Astrocyte (in vitro differentiated cells and primary cell): Measurements from ENCODE around the gene TP53RK. TPM values are rescaled to one million over a fixed set of nuclear protein-coding genes. Genes with fewer than 3 reads are reported as not detected.

Experiments used
- DNase-seq: peaks from one replicate; pipeline ENCODE4 v3.0.0-alpha.2; 2010; ENCODE audit warnings: low read depth
- FAIRE-seq: peaks from 2 replicates; lab custom pipeline; 2011; peaks lifted over from hg19 to GRCh38; lab: Jason Lieb, UNC
- H2AFZ ChIP-seq: 2 replicates; pipeline ENCODE4 v1.6.0; 2012; ENCODE audit warnings: low read depth, low read length, inconsistent platforms
- H3K27ac ChIP-seq: 2 replicates; pipeline ENCODE4 v1.5.1; 2011; ENCODE audit warnings: low read depth, low read length, inconsistent platforms
- H3K27me3 ChIP-seq: 2 replicates; pipeline ENCODE4 v1.6.0; 2011; ENCODE audit warnings: low read length, inconsistent platforms; ENCODE audit not compliant: insufficient read depth
- H3K36me3 ChIP-seq: 2 replicates; pipeline ENCODE4 v1.5.1; 2011; ENCODE audit warnings: low read length, inconsistent platforms; ENCODE audit not compliant: insufficient read depth
- H3K4me1 ChIP-seq: 2 replicates; pipeline ENCODE4 v1.5.1; 2011; ENCODE audit warnings: low read length, inconsistent platforms; ENCODE audit not compliant: insufficient read depth
- H3K4me2 ChIP-seq: 2 replicates; pipeline ENCODE4 v1.6.0; 2012; ENCODE audit warnings: low read length, inconsistent platforms
- H3K4me3 ChIP-seq: 2 replicates; pipeline ENCODE4 v1.5.1; 2011; ENCODE audit warnings: low read depth, mild to moderate bottlenecking, low read length, inconsistent platforms; ENCODE audit not compliant: insufficient read depth
- H3K79me2 ChIP-seq: 2 replicates; pipeline ENCODE4 v1.6.0; 2012; ENCODE audit warnings: mild to moderate bottlenecking, low read length, inconsistent platforms; ENCODE audit not compliant: insufficient read depth
- H3K9ac ChIP-seq: 2 replicates; pipeline ENCODE4 v1.6.0; 2012; ENCODE audit warnings: mild to moderate bottlenecking, low read length, inconsistent platforms
- H3K9me3 ChIP-seq: 2 replicates; pipeline ENCODE4 v1.5.1; 2012; ENCODE audit warnings: low read depth, mild to moderate bottlenecking, low read length, inconsistent platforms; ENCODE audit not compliant: insufficient read depth
- H4K20me1 ChIP-seq: 2 replicates; pipeline ENCODE4 v1.6.0; 2012; ENCODE audit warnings: low read length, inconsistent platforms; ENCODE audit not compliant: insufficient read depth
- H3K27ac Mint-ChIP-seq: one replicate; pipeline ENCODE4 v1.8.0; 2021; ENCODE audit warnings: mild to moderate bottlenecking, mixed read lengths; ENCODE audit not compliant: unreplicated experiment
- H3K27me3 Mint-ChIP-seq: one replicate; pipeline ENCODE4 v1.8.0; 2021; ENCODE audit warnings: low read depth, mixed read lengths; ENCODE audit not compliant: unreplicated experiment
- H3K36me3 Mint-ChIP-seq: one replicate; pipeline ENCODE4 v1.8.0; 2021; ENCODE audit warnings: low read depth, mixed read lengths; ENCODE audit not compliant: unreplicated experiment
- H3K4me1 Mint-ChIP-seq: one replicate; pipeline ENCODE4 v1.8.0; 2021; ENCODE audit warnings: low read depth, mixed read lengths; ENCODE audit not compliant: unreplicated experiment
- H3K4me3 Mint-ChIP-seq: one replicate; pipeline ENCODE4 v1.8.0; 2021; ENCODE audit warnings: mild to moderate bottlenecking, moderate library complexity, mixed read lengths; ENCODE audit not compliant: unreplicated experiment
- H3K9me3 Mint-ChIP-seq: one replicate; pipeline ENCODE4 v1.8.0; 2021; ENCODE audit warnings: mild to moderate bottlenecking, mixed read lengths; ENCODE audit not compliant: unreplicated experiment
- CTCF ChIP-seq: IDR thresholded peaks from 2 replicates; pipeline ENCODE4 v1.5.1; 2011; ENCODE audit warnings: low read depth, mild to moderate bottlenecking, inconsistent platforms, low read length, moderate library complexity; ENCODE audit not compliant: insufficient read depth
- EZH2 ChIP-seq: IDR thresholded peaks from 2 replicates; pipeline ENCODE4 v1.6.1; 2012; ENCODE audit warnings: mild to moderate bottlenecking, low read length, inconsistent platforms; ENCODE audit not compliant: insufficient read depth
- total RNA-seq: library from RNA; stranded (reverse); gene quantifications from 2 replicates; pipeline ENCODE4 v1.2.1, GENCODE V29; 2021

TP53RK gene
- total RNA-seq, 1 donor from 2014 or later: 16.0 TPM

- Histone ChIP-seq H3K9ac (no peak overlapping the region), H3K27me3 (no peaks in the 10 kb centered on the region), H3K27ac (no peak overlapping the region), H3K4me3 (no peak overlapping the region), H2AFZ (no peak overlapping the region), H3K4me2 (no peak overlapping the region), H3K4me1 (peaks cover 4% of the 10 kb centered on the region), H3K79me2 (peaks cover 43% of the 10 kb centered on the region), H3K36me3 (peaks cover 14% of the 10 kb centered on the region), H4K20me1 (peaks cover 41% of the 10 kb centered on the region), H3K9me3 (no peaks in the 10 kb centered on the region)
- peaks cover 10% of the 10 kb centered on the region for H3K4me1 Mint-ChIP-seq
- no peaks in the 10 kb centered on the region for H3K27me3 Mint-ChIP-seq
- no peak overlapping the region for H3K27ac Mint-ChIP-seq
- DNase-seq (no peak), FAIRE-seq (no peak)
- no peaks in the 10 kb centered on the region for H3K9me3 Mint-ChIP-seq
- no peak for TF ChIP-seq EZH2
- peak; percentile 85 for TF ChIP-seq CTCF
- no peak overlapping the region for H3K4me3 Mint-ChIP-seq
- peaks cover 8% of the 10 kb centered on the region for H3K36me3 Mint-ChIP-seq
Measured at GRCh38 chr20:46681032-46681854, 8.0 kb downstream of the TP53RK start.

GRCh38 chr20:46680684-46681031 lies 8.6 kb downstream of the TP53RK start:
- TF ChIP-seq EZH2 (no peak), CTCF (no peak)
- Histone ChIP-seq H3K9ac (no peak overlapping the region), H3K4me3 (no peak overlapping the region), H3K36me3 (peaks cover 11% of the 10 kb centered on the region), H2AFZ (no peak overlapping the region), H3K27ac (no peak overlapping the region), H3K4me2 (no peak overlapping the region), H4K20me1 (peaks cover 40% of the 10 kb centered on the region), H3K79me2 (peaks cover 37% of the 10 kb centered on the region), H3K27me3 (no peaks in the 10 kb centered on the region), H3K4me1 (peaks cover 4% of the 10 kb centered on the region), H3K9me3 (no peaks in the 10 kb centered on the region)
- Mint-ChIP-seq H3K4me3 (no peak overlapping the region), H3K27me3 (no peaks in the 10 kb centered on the region), H3K4me1 (peaks cover 10% of the 10 kb centered on the region), H3K36me3 (peaks cover 6% of the 10 kb centered on the region), H3K27ac (no peak overlapping the region), H3K9me3 (no peaks in the 10 kb centered on the region)
- FAIRE-seq (no peak), DNase-seq (no peak)

- no peak overlapping the region for H3K4me2 ChIP-seq
- no peaks in the 10 kb centered on the region for H3K36me3 ChIP-seq
- no peak for TF ChIP-seq EZH2
- no peak for TF ChIP-seq CTCF
- peaks cover 30% of the 10 kb centered on the region for H4K20me1 ChIP-seq
- H3K27ac ChIP-seq: no peak overlapping the region
- no peaks in the 10 kb centered on the region for H3K27me3 ChIP-seq
- no peaks in the 10 kb centered on the region for H3K4me1 ChIP-seq
- no peak overlapping the region for H3K4me3 ChIP-seq
- no peak overlapping the region for H3K9ac ChIP-seq
- FAIRE-seq (no peak), DNase-seq (no peak)
- Mint-ChIP-seq H3K9me3 (peaks cover 1% of the 10 kb centered on the region), H3K4me3 (no peak overlapping the region), H3K27me3 (no peaks in the 10 kb centered on the region), H3K4me1 (peaks cover 14% of the 10 kb centered on the region), H3K36me3 (peaks cover 2% of the 10 kb centered on the region), H3K27ac (no peak overlapping the region)
- no peaks in the 10 kb centered on the region for H3K9me3 ChIP-seq
- H2AFZ ChIP-seq: no peak overlapping the region
- peaks cover 17% of the 10 kb centered on the region for H3K79me2 ChIP-seq
Measured at GRCh38 chr20:46678516-46678915, 10.7 kb downstream of the TP53RK start.
